ENCODE data around the gene HDAC4.

Gene HDAC4

GRCh38 chr2:239014458-239015217 is 386.2 kb downstream of the HDAC4 start:
- no peak overlapping the region for H3K4me3 ChIP-seq (ENCODE audit: low read length)
- H3K4me2 ChIP-seq (ENCODE audit: low read length): no peak overlapping the region
- H3K9ac ChIP-seq (ENCODE audit: low read depth, low read length): no peak overlapping the region
- H3K27me3 ChIP-seq (ENCODE audit: control insufficient read depth, insufficient read depth, low read length): peaks cover 64% of the 10 kb centered on the region
- H3K36me3 ChIP-seq (ENCODE audit: insufficient read depth, low read length): no peaks in the 10 kb centered on the region
- H3K9me3 ChIP-seq (replicated peaks; ENCODE audit: low read length): no peaks in the 10 kb centered on the region
- no peaks in the 10 kb centered on the region for H3K4me1 ChIP-seq (ENCODE audit: control insufficient read depth, insufficient read depth, low read length)

GRCh38 chr2:239013678-239013976 is 387.2 kb downstream of the HDAC4 start:
- no peaks in the 10 kb centered on the region for H3K4me1 ChIP-seq (ENCODE audit: control insufficient read depth, insufficient read depth, low read length)
- no peaks in the 10 kb centered on the region for H3K36me3 ChIP-seq (ENCODE audit: insufficient read depth, low read length)
- no peak overlapping the region for H3K4me2 ChIP-seq (ENCODE audit: low read length)
- peaks cover 73% of the 10 kb centered on the region for H3K27me3 ChIP-seq (ENCODE audit: control insufficient read depth, insufficient read depth, low read length)
- H3K9me3 ChIP-seq (replicated peaks; ENCODE audit: low read length): no peaks in the 10 kb centered on the region
- no peak overlapping the region for H3K9ac ChIP-seq (ENCODE audit: low read depth, low read length)
- no peak overlapping the region for H3K4me3 ChIP-seq (ENCODE audit: low read length)

GRCh38 chr2:239012936-239013677 is 387.7 kb downstream of the HDAC4 start:
- Histone ChIP-seq H3K9ac (ENCODE audit: low read depth, low read length) (no peak overlapping the region), H3K4me2 (ENCODE audit: low read length) (no peak overlapping the region), H3K27me3 (ENCODE audit: control insufficient read depth, insufficient read depth, low read length) (peaks cover 78% of the 10 kb centered on the region), H3K4me3 (ENCODE audit: low read length) (no peak overlapping the region), H3K9me3 (replicated peaks; ENCODE audit: low read length) (no peaks in the 10 kb centered on the region), H3K4me1 (ENCODE audit: control insufficient read depth, insufficient read depth, low read length) (no peaks in the 10 kb centered on the region), H3K36me3 (ENCODE audit: insufficient read depth, low read length) (no peaks in the 10 kb centered on the region)

GRCh38 chr2:239012228-239012627 is 388.6 kb downstream of the HDAC4 start:
- Histone ChIP-seq H3K9me3 (replicated peaks; ENCODE audit: low read length) (no peaks in the 10 kb centered on the region), H3K27me3 (ENCODE audit: control insufficient read depth, insufficient read depth, low read length) (peaks cover 86% of the 10 kb centered on the region), H3K36me3 (ENCODE audit: insufficient read depth, low read length) (no peaks in the 10 kb centered on the region), H3K4me2 (ENCODE audit: low read length) (no peak overlapping the region), H3K9ac (ENCODE audit: low read depth, low read length) (no peak overlapping the region), H3K4me1 (ENCODE audit: control insufficient read depth, insufficient read depth, low read length) (no peaks in the 10 kb centered on the region), H3K4me3 (ENCODE audit: low read length) (no peak overlapping the region)

- Histone ChIP-seq H3K36me3 (ENCODE audit: insufficient read depth, low read length) (no peaks in the 10 kb centered on the region), H3K4me3 (ENCODE audit: low read length) (no peak overlapping the region), H3K9me3 (replicated peaks; ENCODE audit: low read length) (no peaks in the 10 kb centered on the region), H3K9ac (ENCODE audit: low read depth, low read length) (no peak overlapping the region), H3K27me3 (ENCODE audit: control insufficient read depth, insufficient read depth, low read length) (peaks cover 81% of the 10 kb centered on the region), H3K4me1 (ENCODE audit: control insufficient read depth, insufficient read depth, low read length) (no peaks in the 10 kb centered on the region), H3K4me2 (ENCODE audit: low read length) (no peak overlapping the region)
Observed at GRCh38 chr2:239009589-239009961, 391.2 kb downstream of the HDAC4 start.

- Histone ChIP-seq H3K9me3 (replicated peaks; ENCODE audit: low read length) (no peaks in the 10 kb centered on the region), H3K4me1 (ENCODE audit: control insufficient read depth, insufficient read depth, low read length) (no peaks in the 10 kb centered on the region), H3K36me3 (ENCODE audit: insufficient read depth, low read length) (no peaks in the 10 kb centered on the region), H3K4me3 (ENCODE audit: low read length) (no peak overlapping the region), H3K9ac (ENCODE audit: low read depth, low read length) (no peak overlapping the region), H3K27me3 (ENCODE audit: control insufficient read depth, insufficient read depth, low read length) (peaks cover 85% of the 10 kb centered on the region), H3K4me2 (ENCODE audit: low read length) (no peak overlapping the region)
Observed at GRCh38 chr2:239008677-239009588, 391.9 kb downstream of the HDAC4 start.

- Histone ChIP-seq H3K4me1 (ENCODE audit: control insufficient read depth, insufficient read depth, low read length) (peaks cover 6% of the 10 kb centered on the region), H3K27me3 (ENCODE audit: control insufficient read depth, insufficient read depth, low read length) (peaks cover 86% of the 10 kb centered on the region), H3K4me3 (ENCODE audit: low read length) (no peak overlapping the region)
Observed at GRCh38 chr2:239008004-239008403, 392.8 kb downstream of the HDAC4 start.

GRCh38 chr2:239006622-239007285 is 394.1 kb downstream of the HDAC4 start:
- Histone ChIP-seq H3K9me3 (replicated peaks; ENCODE audit: low read length) (no peaks in the 10 kb centered on the region), H3K4me2 (ENCODE audit: low read length) (no peak overlapping the region), H3K36me3 (ENCODE audit: insufficient read depth, low read length) (no peaks in the 10 kb centered on the region), H3K9ac (ENCODE audit: low read depth, low read length) (no peak overlapping the region), H3K4me1 (ENCODE audit: control insufficient read depth, insufficient read depth, low read length) (peaks cover 9% of the 10 kb centered on the region), H3K27me3 (ENCODE audit: control insufficient read depth, insufficient read depth, low read length) (peaks cover 76% of the 10 kb centered on the region), H3K4me3 (ENCODE audit: low read length) (no peak overlapping the region)

More at GRCh38 chr2:239008004-239008403, 392.8 kb downstream of the HDAC4 start:
- Histone ChIP-seq H3K9ac (ENCODE audit: low read depth, low read length) (no peak overlapping the region), H3K9me3 (replicated peaks; ENCODE audit: low read length) (no peaks in the 10 kb centered on the region), H3K4me2 (ENCODE audit: low read length) (no peak overlapping the region), H3K36me3 (ENCODE audit: insufficient read depth, low read length) (no peaks in the 10 kb centered on the region)

GRCh38 chr2:239005586-239005985 is 395.2 kb downstream of the HDAC4 start:
- no peaks in the 10 kb centered on the region for H3K36me3 ChIP-seq (ENCODE audit: insufficient read depth, low read length)
- H3K4me2 ChIP-seq (ENCODE audit: low read length): no peak overlapping the region
- H3K4me3 ChIP-seq (ENCODE audit: low read length): no peak overlapping the region
- H3K9ac ChIP-seq (ENCODE audit: low read depth, low read length): no peak overlapping the region
- H3K4me1 ChIP-seq (ENCODE audit: control insufficient read depth, insufficient read depth, low read length): peaks cover 9% of the 10 kb centered on the region
- H3K9me3 ChIP-seq (replicated peaks; ENCODE audit: low read length): no peaks in the 10 kb centered on the region
- H3K27me3 ChIP-seq (ENCODE audit: control insufficient read depth, insufficient read depth, low read length): peaks cover 66% of the 10 kb centered on the region

GRCh38 chr2:239004274-239005015 is 396.4 kb downstream of the HDAC4 start:
- Histone ChIP-seq H3K4me1 (ENCODE audit: control insufficient read depth, insufficient read depth, low read length) (peaks cover 9% of the 10 kb centered on the region), H3K9ac (ENCODE audit: low read depth, low read length) (no peak overlapping the region), H3K4me3 (ENCODE audit: low read length) (no peak overlapping the region), H3K27me3 (ENCODE audit: control insufficient read depth, insufficient read depth, low read length) (peaks cover 61% of the 10 kb centered on the region), H3K36me3 (ENCODE audit: insufficient read depth, low read length) (no peaks in the 10 kb centered on the region), H3K9me3 (replicated peaks; ENCODE audit: low read length) (no peaks in the 10 kb centered on the region), H3K4me2 (ENCODE audit: low read length) (no peak overlapping the region)

All from skeletal muscle satellite cell (primary cell).